VCaP (cell line): ENCODE data around the gene LMBR1.

Experiments used
- H3K27ac ChIP-seq: fragments of 450-650 bp; 2 replicates; pipeline ENCODE4 v1.5.1; 2017
- TF ChIP-seq, protein P1 (sequence below): fragments of 450-650 bp; conservative IDR thresholded peaks from 2 replicates; pipeline ENCODE4 v1.5.1; 2017; ENCODE audit warnings: mild to moderate bottlenecking, moderate library complexity

The LMBR1 gene

DNA sequence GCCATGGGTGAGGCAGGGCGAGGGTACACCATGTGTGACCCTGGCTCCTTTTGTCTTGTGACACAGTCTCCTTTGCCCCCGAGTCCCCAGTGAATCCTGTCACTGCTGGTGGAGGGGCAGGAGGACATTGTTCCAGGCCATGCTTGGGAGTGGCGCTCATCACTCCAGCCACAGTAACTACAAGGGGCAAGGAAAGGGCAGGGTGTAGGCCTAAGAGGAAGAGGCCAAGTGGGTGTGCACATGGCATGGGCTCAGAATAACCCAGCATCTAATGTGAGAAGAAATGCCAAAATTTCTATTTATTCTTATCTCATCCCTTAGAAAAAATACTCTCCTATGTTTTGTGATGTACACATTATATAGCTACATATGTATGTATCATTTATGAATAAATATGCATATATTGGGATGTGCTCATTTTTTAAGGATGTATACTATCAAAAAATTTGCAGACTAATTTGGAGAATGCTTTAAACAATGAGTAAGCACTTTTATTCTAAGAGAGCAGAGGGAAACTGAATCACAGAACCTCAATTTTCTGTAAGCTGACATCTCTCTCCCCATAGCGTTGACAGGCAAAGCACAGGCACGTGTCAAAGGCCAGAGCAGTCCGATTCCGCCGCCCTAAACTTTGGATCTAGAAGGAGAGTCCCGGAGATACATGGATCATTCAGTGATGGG, 215.5 kb downstream of the LMBR1 start:
- H3K27ac ChIP-seq, result no peak overlapping the region
- TF ChIP-seq, protein P1, sequence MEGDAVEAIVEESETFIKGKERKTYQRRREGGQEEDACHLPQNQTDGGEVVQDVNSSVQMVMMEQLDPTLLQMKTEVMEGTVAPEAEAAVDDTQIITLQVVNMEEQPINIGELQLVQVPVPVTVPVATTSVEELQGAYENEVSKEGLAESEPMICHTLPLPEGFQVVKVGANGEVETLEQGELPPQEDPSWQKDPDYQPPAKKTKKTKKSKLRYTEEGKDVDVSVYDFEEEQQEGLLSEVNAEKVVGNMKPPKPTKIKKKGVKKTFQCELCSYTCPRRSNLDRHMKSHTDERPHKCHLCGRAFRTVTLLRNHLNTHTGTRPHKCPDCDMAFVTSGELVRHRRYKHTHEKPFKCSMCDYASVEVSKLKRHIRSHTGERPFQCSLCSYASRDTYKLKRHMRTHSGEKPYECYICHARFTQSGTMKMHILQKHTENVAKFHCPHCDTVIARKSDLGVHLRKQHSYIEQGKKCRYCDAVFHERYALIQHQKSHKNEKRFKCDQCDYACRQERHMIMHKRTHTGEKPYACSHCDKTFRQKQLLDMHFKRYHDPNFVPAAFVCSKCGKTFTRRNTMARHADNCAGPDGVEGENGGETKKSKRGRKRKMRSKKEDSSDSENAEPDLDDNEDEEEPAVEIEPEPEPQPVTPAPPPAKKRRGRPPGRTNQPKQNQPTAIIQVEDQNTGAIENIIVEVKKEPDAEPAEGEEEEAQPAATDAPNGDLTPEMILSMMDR, result no peak

GRCh38 chr7:156676263-156676662, 216.7 kb downstream of the LMBR1 start:
- no peak overlapping the region for H3K27ac ChIP-seq
- TF ChIP-seq, protein P1, result no peak

DNA sequence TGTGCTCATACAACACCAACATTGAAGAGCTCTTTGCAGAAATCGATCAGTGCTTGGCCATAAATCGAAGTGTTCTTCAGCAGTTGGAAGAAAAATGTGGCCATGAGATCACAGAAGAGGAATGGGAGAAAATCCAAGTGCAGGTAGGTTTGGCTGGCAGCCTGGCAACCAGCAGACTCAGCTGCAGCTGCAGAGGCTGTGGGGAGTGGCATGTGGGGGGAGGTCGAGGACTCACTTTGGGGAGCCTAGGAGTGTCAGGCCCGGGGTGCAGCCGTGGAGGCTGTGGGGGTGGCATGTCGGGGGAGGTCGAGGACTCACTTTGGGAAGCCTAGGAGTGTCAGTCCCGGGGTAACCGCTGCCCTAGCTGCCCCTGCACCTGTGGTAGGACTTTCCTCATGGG, 217.3 kb downstream of the LMBR1 start:
- TF ChIP-seq, protein P1, result no peak
- H3K27ac ChIP-seq, result no peak overlapping the region

GRCh38 chr7:156673902-156674301, 219.1 kb downstream of the LMBR1 start:
- TF ChIP-seq, protein P1, result no peak
- no peak overlapping the region for H3K27ac ChIP-seq

- no peak overlapping the region for H3K27ac ChIP-seq
These were observed 219.5 kb downstream of the LMBR1 start for GRCh38 chr7:156673454-156673853.

DNA sequence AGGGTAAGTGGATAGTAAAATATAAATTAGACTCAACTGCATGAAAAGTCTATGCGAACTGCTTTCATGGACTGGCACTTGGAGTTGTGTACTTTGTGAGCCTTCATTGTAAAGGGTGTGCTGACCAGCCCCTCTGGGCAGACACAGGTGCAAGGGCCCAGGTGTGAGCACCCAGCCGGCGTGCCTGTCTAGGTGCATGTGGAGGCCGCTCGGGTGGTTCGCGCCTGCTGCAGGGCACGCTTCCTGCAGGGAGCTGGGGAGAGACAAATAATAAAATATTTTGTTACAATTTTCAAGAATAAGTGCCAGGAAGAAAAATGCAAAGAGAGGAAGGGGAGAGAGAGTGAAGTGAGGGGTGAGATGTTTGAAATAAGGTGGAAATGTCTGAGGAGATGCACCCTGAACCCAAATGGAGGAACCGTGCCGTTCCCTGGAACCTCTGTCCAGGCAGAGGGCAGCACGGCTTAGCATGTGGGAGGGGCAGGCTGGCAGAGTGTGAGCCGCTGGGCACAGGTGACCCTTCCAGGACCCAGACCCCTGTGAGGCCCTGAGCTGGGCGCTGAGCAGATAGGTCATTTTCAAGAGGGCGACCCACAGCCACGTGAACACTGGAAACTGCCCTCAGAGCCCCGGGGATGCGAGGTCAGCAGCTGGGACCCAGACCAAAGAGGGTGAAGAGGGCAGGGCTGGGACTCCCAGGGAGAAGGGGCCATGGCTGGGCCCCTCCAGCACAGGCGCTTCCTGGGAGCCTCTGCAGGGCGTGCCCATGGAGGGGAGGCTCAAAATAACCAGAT, 223.8 kb downstream of the LMBR1 start:
- H3K27ac ChIP-seq, result peak overlapping the region; percentile 93
- TF ChIP-seq, protein P1, result no peak

More at GRCh38 chr7:156673454-156673853, 219.5 kb downstream of the LMBR1 start:
- TF ChIP-seq, protein P1, result no peak

DNA sequence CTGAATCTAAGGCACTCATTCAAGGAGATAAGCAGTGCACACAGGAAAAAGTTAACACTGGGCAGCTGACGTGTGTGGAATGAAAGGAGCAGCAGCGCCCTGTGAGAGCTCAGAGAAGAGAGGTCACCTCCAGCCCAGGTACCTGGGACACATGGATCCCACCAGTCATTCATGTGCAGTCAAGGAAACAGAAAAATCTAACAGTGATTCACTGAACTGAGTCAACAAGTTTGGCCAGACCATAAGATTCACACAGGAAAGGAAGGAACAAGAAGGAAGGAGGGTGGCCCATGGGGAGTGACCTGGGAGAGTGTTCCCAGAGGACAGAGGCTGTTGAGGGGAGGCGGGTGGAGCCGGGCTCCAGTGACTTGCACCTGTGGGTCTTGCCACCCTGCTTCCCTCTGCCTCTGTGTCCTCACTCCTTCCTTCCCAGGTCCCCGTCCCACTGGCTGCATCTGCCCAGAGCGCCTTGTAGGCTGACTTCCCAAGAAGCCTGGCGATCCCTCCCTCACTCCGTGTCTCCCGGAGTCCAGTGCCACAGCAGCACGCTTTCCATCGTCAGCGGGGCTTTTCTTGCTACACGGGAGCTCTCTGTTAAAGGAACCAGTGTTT, 224.7 kb downstream of the LMBR1 start:
- H3K27ac ChIP-seq, result peak overlapping the region; percentile 93

More for the DNA sequence above, 224.7 kb downstream of the LMBR1 start:
- TF ChIP-seq, protein P1, result no peak
